Activated T-helper 1 cell treated with Interleukin-2 at 50 U/mL for 16 hours (primary cell): ENCODE data around the gene ACTMAP.
A peak's percentile ranks its signal among the peaks of the same experiment; 100 is the strongest.

Experiments
- DNase-seq: peaks from one replicate; pipeline ENCODE4 v3.0.0-alpha.2; 2020; ENCODE audit warnings: low read depth

The ACTMAP gene

DNA sequence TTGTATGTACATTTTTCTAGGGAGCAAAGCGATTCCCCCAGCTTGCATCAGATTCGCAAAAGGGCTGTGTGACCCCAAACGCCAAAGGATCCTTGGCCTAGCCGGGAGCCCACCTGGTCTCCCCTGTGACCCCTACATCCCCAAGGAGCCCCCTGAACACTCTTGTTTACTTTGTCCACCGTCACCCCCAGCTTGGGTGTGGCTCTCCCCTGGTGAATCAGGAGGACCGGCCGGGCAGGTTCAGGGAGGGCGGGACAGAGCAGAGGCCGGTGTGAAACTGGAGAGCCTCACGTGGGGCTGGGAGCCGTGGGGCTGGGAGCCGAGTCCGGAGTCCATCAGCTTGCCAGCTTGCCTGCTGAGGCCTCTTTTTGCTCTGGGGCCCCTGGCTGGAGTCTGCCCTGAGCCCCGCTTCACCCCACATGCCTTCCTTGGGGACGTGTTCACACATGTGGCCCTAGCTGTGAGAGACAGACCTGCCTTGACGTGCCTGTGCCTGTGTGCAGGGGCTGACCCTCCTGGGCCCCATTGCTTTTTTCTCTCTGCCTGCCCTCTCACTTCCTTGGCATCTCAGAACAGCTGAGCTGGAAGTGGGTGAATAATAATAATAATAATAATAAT is 31.4 kb downstream of the ACTMAP start:
- DNase-seq = no peak

DNA sequence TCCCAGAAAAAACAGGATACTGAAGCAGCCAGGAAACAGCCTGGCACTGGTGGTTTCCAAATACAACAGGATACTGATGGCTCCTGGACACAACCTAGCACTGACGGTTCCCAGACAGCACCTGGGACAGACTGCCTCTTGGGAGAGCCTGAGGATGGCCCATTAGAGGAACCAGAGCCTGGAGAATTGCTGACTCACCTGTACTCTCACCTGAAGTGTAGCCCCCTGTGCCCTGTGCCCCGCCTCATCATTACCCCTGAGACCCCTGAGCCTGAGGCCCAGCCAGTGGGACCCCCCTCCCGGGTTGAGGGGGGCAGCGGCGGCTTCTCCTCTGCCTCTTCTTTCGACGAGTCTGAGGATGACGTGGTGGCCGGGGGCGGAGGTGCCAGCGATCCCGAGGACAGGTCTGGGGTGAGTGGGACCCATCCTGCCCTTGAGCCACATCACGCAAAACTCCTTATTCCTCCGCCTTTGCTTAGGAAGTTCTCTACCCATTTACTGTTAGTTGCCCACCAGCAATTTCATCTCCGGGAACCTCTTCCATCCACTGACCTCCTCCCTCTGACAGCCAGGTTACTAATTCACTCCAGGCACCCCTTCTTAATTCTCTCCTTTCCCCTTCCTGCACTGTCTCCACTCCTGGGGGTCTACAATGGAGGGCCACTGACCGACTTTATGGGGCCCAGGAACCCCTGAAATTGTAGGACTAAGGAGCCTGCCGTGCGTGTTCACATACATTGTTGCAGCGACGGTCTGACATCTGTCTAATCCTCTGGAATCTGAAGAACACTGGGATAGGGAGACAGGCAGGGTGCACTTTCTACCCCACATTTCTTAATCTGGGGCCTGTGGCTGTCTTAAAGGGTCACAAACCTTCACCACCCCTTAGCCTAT is 32.1 kb downstream of the ACTMAP start:
- no peak for DNase-seq

DNA sequence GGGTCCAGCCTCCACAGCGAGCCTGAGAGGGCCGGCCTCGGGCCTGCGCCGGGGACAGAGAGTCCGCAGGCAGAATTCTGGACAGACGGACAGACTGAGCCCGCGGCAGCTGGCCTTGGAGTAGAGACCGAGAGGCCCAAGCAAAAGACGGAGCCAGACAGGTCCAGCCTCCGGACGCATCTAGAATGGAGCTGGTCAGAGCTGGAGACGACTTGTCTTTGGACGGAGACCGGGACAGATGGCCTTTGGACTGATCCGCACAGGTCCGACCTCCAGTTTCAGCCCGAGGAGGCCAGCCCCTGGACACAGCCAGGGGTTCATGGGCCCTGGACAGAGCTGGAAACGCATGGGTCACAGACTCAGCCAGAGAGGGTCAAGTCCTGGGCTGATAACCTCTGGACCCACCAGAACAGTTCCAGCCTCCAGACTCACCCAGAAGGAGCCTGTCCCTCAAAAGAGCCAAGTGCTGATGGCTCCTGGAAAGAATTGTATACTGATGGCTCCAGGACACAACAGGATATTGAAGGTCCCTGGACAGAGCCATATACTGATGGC is 32.9 kb downstream of the ACTMAP start:
- DNase-seq = no peak

- DNase-seq = peak; percentile 99
These were observed 33.6 kb downstream of the ACTMAP start, which contains the start of the genes COQ8B and ITPKC for GRCh38 chr19:40716482-40717324. Gene COQ8B, minus strand, starts transcription at chr19:40716886. Its CDS starts 2,254 bp downstream, at chr19:40714632. Gene ITPKC, plus strand, starts transcription at chr19:40717112. Its CDS starts 24 bp downstream, at chr19:40717136.

DNA sequence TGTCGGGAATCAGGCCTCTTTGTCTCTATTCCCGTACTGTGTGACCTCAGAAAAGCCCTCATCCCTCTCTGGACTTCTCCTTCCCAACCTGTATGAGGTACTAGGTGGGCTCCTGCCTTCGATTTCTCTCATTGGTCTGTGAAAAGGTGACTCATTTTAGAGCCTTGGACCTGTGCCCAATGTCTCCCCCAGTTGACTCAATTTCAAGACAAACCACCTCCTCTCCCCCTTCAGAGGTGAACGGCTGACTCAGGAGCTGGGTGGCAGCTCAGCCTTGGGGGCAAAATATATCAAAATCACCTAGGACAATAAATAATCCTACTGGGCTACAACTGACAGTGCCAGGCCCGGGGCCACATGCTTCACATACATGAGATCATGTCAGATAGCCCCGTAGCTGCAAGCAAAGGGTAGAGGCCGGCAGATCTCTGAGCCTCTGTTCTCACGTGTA is 34.2 kb downstream of the ACTMAP start:
- peak; percentile 43 for DNase-seq

- peak; percentile 85 for DNase-seq
These were observed 35.6 kb downstream of the ACTMAP start for GRCh38 chr19:40714441-40715299.

DNA sequence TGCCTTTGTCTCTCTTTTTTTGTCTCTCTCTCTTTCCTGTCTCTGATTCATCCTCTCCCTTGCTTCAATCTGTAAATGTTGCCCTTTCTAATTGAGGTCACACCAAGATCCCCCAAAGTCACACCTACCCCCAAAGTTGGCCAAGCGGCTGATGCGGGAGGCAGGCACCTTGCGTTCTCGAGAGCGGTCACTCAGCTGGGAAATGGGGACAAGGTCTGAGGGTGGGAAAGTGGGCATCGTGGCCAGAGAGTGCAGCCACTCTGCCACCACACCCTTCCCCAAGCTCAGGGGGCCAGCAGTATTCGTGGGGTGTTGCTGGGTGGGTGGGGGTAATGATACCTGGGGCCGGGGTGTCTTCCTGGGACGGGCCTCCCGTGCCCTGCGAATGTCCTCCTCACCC is 36.3 kb downstream of the ACTMAP start:
- DNase-seq = no peak

GRCh38 chr19:40709817-40710216 is 40.5 kb downstream of the ACTMAP start:
- DNase-seq = no peak

- DNase-seq = no peak
These were observed 42.7 kb downstream of the ACTMAP start for GRCh38 chr19:40707615-40708014.

- DNase-seq = no peak
These were observed 44.2 kb downstream of the ACTMAP start for GRCh38 chr19:40705950-40706619.

GRCh38 chr19:40705362-40705651 is 45.0 kb downstream of the ACTMAP start:
- no peak for DNase-seq

DNA sequence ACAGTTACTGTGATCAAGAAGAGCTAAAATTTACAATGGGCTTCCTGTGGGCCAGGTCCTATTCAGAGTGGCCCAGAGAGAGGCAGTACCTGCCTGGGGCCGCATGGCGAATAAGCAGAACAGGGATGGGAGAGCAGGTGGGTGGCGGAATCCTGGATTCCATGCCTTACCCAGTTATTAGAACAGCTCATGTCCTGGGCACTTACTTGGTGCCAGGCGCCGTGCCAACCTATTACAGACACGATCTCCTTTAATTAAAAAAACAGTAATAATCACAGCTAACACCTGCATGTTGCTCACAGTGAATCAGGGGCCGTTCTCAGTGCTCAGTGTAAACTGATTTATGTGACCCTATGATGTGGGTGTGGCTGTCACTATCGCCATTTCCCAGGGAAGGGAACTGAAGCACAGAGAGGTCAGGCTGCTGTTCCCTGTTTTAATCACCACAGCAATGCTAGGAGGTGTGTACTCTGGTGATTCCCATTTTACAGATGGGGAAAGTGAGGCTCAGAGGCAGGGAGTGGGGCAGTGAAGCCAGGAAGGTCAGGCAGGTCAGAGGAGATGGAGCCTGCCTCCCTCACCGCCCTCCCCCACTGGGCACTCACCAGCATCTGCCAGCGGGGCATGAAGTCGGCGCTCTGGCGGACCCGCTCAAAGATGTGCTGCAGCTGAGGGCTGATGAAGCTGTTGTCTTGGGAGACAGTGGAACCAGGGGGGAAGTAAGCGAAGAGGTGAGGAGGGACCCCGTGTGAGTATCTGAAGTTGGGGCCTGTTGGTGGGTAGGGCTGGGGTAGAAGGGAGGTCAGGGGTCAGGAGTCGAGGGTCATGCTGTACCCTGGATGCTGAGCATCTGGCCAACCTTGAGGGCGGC is 45.6 kb downstream of the ACTMAP start:
- no peak for DNase-seq

DNA sequence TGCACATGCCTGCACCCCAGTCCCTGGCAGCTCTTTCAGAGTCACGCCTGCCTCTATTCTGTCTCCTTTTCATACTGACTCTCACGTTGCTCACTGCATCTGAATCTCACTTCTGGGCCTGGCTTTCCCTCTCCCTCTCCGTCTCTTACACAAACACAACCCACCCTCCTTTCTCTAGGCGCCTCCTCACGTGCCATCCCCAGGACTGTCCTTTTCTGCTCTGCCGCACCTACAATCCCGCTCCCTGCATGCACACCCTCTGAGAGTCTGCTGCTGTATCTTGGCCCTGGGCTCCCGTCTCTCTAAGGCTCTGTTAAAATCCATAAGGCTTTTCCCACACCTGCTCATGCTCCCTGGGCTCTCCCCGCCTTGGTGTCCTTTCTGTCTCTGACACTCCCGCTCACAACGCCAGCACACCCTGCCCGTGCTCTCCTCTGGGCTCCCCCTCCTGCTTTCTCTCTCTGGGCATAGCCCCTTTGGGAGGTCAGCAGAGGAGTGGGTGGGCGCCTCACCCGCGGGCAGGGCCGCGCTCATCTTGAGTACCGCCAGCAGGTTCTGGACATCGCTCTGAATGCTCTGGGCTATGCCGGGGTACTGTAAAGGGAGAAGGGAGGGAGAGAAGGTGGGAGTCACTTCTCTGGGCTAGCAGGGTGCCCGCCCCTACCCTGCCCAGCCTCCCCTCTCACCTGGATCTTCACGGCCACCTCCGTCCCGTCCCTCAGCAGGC is 47.1 kb downstream of the ACTMAP start:
- no peak for DNase-seq

DNA sequence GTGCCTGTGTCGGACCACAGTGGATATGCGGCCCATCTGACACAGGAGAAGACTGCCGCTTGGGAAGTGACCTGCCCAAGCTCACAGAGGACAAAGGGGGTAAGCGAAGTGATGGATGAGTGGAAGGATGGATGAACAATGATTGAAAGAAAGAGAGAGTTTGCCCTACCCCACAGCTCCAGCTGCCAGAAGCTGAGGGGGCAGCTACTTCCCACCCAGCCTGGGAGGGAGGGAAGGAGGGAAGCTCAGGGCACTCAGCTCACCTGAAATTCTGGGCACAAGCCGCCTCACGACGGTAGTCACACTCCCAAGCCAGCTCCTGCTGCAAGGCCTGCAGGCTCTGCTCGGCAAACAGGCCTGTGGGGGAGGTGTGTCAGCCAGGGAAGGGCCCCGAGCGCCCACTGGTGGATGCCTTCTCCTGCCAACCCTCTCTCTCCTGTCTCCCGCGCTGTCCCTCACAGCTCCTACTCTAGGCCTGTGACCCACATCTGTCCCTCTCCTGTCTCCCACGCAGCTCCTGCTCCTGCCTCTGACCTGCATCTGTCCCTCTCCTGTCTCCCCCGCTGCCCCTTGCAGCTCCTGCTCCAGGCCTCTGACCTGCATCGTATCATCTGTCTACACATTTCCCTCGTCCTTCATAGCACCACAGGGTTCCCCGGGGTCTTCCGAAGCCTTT is 47.8 kb downstream of the ACTMAP start:
- DNase-seq = no peak

GRCh38 chr19:40701758-40702157 is 48.5 kb downstream of the ACTMAP start:
- no peak for DNase-seq

DNA sequence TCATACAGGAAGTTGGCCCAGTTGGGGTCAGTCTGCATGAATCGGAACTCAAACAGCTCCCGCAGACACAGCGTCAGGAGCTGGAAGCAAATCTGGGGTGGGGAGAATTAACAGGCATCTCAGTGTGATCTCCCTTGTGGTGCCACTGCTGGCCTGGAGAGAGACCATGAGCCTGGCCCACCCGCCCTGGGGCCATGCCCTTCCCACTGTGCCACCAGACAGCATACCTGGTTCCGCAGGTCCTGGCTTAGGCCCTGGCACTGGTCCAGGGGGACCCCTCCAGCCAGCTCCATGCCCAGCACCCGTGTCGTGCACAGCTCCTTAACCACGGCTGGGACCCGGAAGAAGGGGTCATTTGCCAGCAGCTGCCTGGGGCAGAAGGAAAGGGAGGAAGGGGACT is 50.2 kb downstream of the ACTMAP start:
- DNase-seq = no peak

DNA sequence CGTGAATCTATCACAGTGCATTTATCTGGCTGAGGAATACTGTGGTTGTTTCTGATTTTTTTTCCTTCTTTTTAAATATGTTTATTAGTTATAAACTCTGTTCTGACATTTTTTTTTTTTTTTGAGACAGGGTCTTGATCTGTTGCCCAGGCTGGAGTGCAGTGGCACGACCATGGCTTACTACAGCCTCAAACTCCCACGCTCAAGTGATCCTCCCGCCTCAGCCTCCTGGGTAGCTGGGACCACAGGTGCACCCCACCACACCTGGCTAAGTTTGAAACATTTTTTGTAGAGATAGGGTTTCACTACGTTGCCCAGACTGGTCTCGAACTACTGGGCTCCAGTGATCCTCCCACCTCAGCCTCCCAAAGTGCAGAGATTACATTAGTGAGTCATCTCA is 53.3 kb downstream of the ACTMAP start:
- DNase-seq = no peak

DNA sequence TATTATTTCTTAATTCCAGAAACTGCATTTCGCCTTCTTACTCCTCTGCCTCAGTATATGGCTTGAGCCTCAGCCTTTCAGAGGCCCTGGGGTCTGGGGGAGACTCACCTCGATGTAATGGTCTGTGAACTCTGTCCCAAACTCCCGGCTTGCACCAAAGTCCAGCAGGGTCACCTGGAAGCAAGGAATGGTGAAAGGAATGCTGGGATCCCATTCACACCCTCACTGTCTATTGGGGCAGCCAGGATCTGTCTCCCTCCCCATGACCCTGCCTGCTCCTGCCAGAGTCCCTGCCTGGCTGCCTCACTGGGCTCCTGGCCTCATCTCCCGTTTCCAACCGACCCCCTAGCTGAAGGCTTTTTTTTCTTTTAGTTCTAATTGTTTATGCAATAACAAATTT is 54.4 kb downstream of the ACTMAP start:
- DNase-seq = no peak
